ENCODE data around the gene NME9. TPM values are rescaled to one million over a fixed set of nuclear protein-coding genes. Genes with fewer than 3 reads are reported as not detected.

Gene NME9
- total RNA-seq, 4 donors from 2014 or later, result 0.47 to 0.54 TPM; not detected in 2

DNA sequence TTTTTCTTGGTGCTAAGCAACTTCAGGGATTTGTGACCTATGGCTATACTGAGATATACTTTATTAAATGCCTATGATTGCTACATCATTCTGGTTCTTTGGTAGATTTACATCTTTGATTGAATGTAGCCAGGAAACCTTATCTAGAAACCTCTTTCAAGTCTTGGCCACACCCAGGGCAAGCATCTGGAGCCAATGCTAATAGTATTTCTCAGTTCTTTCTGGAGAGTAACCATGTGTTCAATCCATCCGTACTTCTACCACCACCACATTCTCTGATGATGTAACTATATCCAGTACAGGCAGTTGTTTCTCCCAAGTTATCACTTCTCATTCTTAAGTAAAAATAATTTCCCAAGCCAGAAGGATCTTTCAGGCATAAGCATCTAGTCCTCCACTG is 69.0 kb downstream of the NME9 start:
- ATAC-seq, result no peak
- TF ChIP-seq CTCF (IDR thresholded peaks at IDR 0.05) (no peak), POLR2A (IDR thresholded peaks at IDR 0.05) (no peak), POLR2AphosphoS5 (IDR thresholded peaks at IDR 0.05) (no peak), EP300 (IDR thresholded peaks at IDR 0.05) (no peak)
- H3K4me3 ChIP-seq, result no peak overlapping the region
- H3K9me3 ChIP-seq, result no peaks in the 10 kb centered on the region
- no peak overlapping the region for H3K27ac ChIP-seq
- 44 to 54% methylated on average over 1 of the region's 1 CpG for WGBS, 2 donors (ENCODE audit: low coverage in 1 of 2)
- H3K4me1 ChIP-seq, result no peaks in the 10 kb centered on the region
- peaks cover 0 to 54% of the 10 kb centered on the region in 2 donors for H3K36me3 ChIP-seq
- H3K27me3 ChIP-seq, result no peaks in the 10 kb centered on the region

GRCh38 chr3:138259126-138259525 is 70.5 kb downstream of the NME9 start:
- no peak for TF ChIP-seq CTCF (IDR thresholded peaks at IDR 0.05)
- TF ChIP-seq POLR2A (IDR thresholded peaks at IDR 0.05), result no peak
- no peak for TF ChIP-seq POLR2AphosphoS5 (IDR thresholded peaks at IDR 0.05)
- TF ChIP-seq EP300 (IDR thresholded peaks at IDR 0.05), result no peak
- H3K27ac ChIP-seq, result no peak overlapping the region
- H3K27me3 ChIP-seq, result no peaks in the 10 kb centered on the region
- ATAC-seq, result no peak
- H3K9me3 ChIP-seq, result no peaks in the 10 kb centered on the region
- WGBS, 2 donors (ENCODE audit: low coverage in 1 of 2), result 94 to 97% methylated on average over 3 to 4 of the region's 4 CpGs
- H3K4me3 ChIP-seq, result no peak overlapping the region
- peaks cover 0 to 39% of the 10 kb centered on the region in 2 donors for H3K36me3 ChIP-seq
- H3K4me1 ChIP-seq, result no peaks in the 10 kb centered on the region

DNA sequence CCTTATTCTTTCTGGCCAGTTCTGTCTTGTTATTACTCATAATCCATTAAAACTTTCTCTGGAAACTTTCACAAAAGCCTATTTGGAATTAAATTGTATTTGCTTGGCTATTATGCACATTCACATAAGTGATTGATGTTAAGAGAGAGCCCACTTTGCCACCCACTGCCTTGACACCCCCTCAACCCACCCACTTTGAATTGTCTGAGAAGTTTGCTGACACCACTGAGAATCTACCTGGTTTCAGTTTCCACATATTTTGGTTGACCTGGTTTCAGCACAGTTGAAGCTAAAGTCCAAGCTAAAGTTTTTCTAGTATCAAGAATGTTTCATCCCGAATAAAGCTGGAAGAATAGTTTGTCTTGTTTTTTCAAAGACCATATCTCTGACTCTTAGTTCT is 71.7 kb downstream of the NME9 start:
- Histone ChIP-seq H3K9me3 (no peaks in the 10 kb centered on the region), H3K27me3 (no peaks in the 10 kb centered on the region), H3K4me1 (no peaks in the 10 kb centered on the region), H3K36me3 (peaks cover 0 to 28% of the 10 kb centered on the region in 2 donors), H3K4me3 (no peak overlapping the region), H3K27ac (no peak overlapping the region)
- WGBS, 2 donors (ENCODE audit: low coverage in 1 of 2), result 38 to 80% methylated on average over 1 of the region's 1 CpG
- no peak for ATAC-seq
- TF ChIP-seq POLR2A (IDR thresholded peaks at IDR 0.05) (no peak), POLR2AphosphoS5 (IDR thresholded peaks at IDR 0.05) (no peak), CTCF (IDR thresholded peaks at IDR 0.05) (no peak), EP300 (IDR thresholded peaks at IDR 0.05) (no peak)

DNA sequence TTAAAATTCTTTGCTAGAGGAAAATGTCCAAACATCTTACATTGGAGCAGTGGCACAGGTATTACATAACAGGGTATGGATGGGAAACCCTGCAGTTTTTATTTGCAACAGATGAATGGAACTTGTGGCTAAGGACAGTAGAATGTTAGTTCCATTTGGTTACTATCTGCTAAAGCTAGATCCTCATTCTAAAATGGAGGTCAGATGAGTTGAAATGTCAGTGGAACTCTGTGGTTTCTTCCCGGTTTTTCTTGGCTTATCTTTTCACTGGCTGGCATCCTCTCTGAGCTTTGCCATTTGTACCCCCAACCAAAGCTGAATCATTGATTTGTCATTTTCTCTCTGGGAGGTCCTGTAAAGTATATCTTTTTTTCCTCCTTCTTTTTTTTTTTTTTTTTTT is 73.6 kb downstream of the NME9 start:
- ATAC-seq, result no peak
- 71 to 75% methylated on average over 1 of the region's 1 CpG for WGBS, 2 donors (ENCODE audit: low coverage in 1 of 2)
- TF ChIP-seq POLR2AphosphoS5 (IDR thresholded peaks at IDR 0.05), result no peak
- no peak for TF ChIP-seq EP300 (IDR thresholded peaks at IDR 0.05)
- TF ChIP-seq POLR2A (IDR thresholded peaks at IDR 0.05), result no peak

DNA sequence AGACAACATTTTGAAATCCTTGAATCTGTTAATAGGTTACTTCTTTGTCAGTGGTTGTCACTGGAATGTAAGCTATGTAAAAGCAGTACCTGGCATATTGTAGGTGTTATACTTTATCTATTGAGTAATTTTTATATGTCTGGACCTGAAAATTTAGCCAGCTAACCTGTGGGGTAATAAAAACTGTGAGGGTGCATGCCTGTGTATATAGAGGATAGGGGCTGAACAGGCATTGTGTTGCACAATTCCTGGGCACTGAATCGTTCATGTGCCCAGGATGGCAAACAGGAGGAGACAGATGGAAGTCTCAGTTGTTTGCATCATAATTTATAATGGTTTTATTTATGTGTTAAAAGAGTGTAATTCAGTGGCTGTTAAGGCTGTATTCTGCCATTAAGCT is 75.4 kb downstream of the NME9 start:
- WGBS, 2 donors (ENCODE audit: low coverage in 1 of 2), result 63 to 83% methylated on average over 1 of the region's 1 CpG
- Histone ChIP-seq H3K36me3 (peaks cover 0 to 28% of the 10 kb centered on the region in 2 donors), H3K9me3 (no peaks in the 10 kb centered on the region), H3K27ac (no peak overlapping the region), H3K4me3 (no peak overlapping the region), H3K27me3 (no peaks in the 10 kb centered on the region), H3K4me1 (no peaks in the 10 kb centered on the region)
- no peak for ATAC-seq
- TF ChIP-seq POLR2AphosphoS5 (IDR thresholded peaks at IDR 0.05), result no peak
- TF ChIP-seq CTCF (IDR thresholded peaks at IDR 0.05), result no peak
- TF ChIP-seq EP300 (IDR thresholded peaks at IDR 0.05), result no peak
- TF ChIP-seq POLR2A (IDR thresholded peaks at IDR 0.05), result no peak

More for the DNA sequence above, 73.6 kb downstream of the NME9 start:
- H3K9me3 ChIP-seq, result no peaks in the 10 kb centered on the region
- H3K4me1 ChIP-seq, result no peaks in the 10 kb centered on the region
- H3K4me3 ChIP-seq, result no peak overlapping the region
- no peaks in the 10 kb centered on the region for H3K27me3 ChIP-seq
- no peak overlapping the region for H3K27ac ChIP-seq
- peaks cover 0 to 30% of the 10 kb centered on the region in 2 donors for H3K36me3 ChIP-seq
